CD14-positive monocyte (primary cell): ENCODE measurements around the gene TRIM25. TPM values are rescaled to one million over a fixed set of nuclear protein-coding genes. Genes with fewer than 3 reads are reported as not detected.

Source experiments
- DNase-seq, 3 donors: peaks; one replicate each; pipeline ENCODE4 v3.0.0-alpha.2; 2011 to 2022
- H2AFZ ChIP-seq: 2 replicates; pipeline ENCODE4 v1.6.0; 2012; ENCODE audit warnings: mild to moderate bottlenecking, low read depth, low read length, inconsistent platforms; ENCODE audit not compliant: insufficient read depth, poor library complexity, severe bottlenecking
- H3K27ac ChIP-seq, 2 donors: 1 replicate in 1 of 2; 2 replicates in 1 of 2; pipeline ENCODE4 v1.5.1; 2012 to 2013; ENCODE audit warnings: low read length in 2 of 2, control low read depth in 1 of 2, inconsistent platforms in 1 of 2, low read depth in 1 of 2, mild to moderate bottlenecking in 1 of 2
- H3K27me3 ChIP-seq, 2 donors: one replicate each; pipeline versions ENCODE4 v1.6.0 to v1.6.1; 2011 to 2013; ENCODE audit warnings: low read length in 2 of 2; ENCODE audit not compliant: control insufficient read depth in 2 of 2, insufficient read depth in 2 of 2
- H3K36me3 ChIP-seq, 2 donors: replicated peaks in 1 of 2; 1 replicate in 1 of 2; 2 replicates in 1 of 2; pipeline versions ENCODE4 v1.5.1 to v1.6.1; 2012 to 2013; ENCODE audit warnings: low read length in 2 of 2, control low read depth in 1 of 2, inconsistent platforms in 1 of 2, mild to moderate bottlenecking in 1 of 2; ENCODE audit not compliant: insufficient read depth in 2 of 2, control insufficient read depth in 1 of 2
- H3K4me1 ChIP-seq, 2 donors: 1 replicate in 1 of 2; 2 replicates in 1 of 2; pipeline versions ENCODE4 v1.5.1 to v1.6.1; 2012 to 2013; ENCODE audit warnings: low read length in 2 of 2, control low read depth in 1 of 2, inconsistent platforms in 1 of 2, mild to moderate bottlenecking in 1 of 2, moderate library complexity in 1 of 2; ENCODE audit not compliant: insufficient read depth in 2 of 2, control insufficient read depth in 1 of 2
- H3K4me2 ChIP-seq: replicated peaks from 2 replicates; pipeline ENCODE3; 2012; ENCODE audit warnings: low read length, moderate library complexity, mild to moderate bottlenecking; ENCODE audit not compliant: poor library complexity, severe bottlenecking; ENCODE audit errors: extremely low read depth
- H3K4me3 ChIP-seq, 3 experiments: fragments of 200-600 bp in 1 of 3; sonication (generic) in 1 of 3; replicated peaks in 1 of 3; 1 replicate in 2 of 3; 2 replicates in 1 of 3; pipeline ENCODE4 v1.5.1; 2011 to 2013; ENCODE audit warnings: low read length in 3 of 3, mild to moderate bottlenecking in 3 of 3, control low read depth in 2 of 3, low read depth in 2 of 3, inconsistent platforms in 1 of 3, moderate library complexity in 1 of 3
- H3K79me2 ChIP-seq: 2 replicates; pipeline ENCODE4 v1.6.0; 2012; ENCODE audit warnings: mild to moderate bottlenecking, control low read depth, inconsistent platforms, low read length, moderate library complexity; ENCODE audit not compliant: insufficient read depth
- H3K9ac ChIP-seq: 2 replicates; pipeline ENCODE4 v1.6.0; 2017; ENCODE audit warnings: low read length, mild to moderate bottlenecking; ENCODE audit not compliant: insufficient read depth, poor library complexity, severe bottlenecking
- H3K9me3 ChIP-seq, 2 donors: replicated peaks in 1 of 2; 1 replicate in 1 of 2; 2 replicates in 1 of 2; pipeline versions ENCODE4 v1.5.1 to v1.6.1; 2012 to 2013; ENCODE audit warnings: low read length in 2 of 2, control low read depth in 1 of 2; ENCODE audit not compliant: control insufficient read depth in 1 of 2, insufficient read depth in 1 of 2
- H4K20me1 ChIP-seq: 2 replicates; pipeline ENCODE4 v1.6.0; 2012; ENCODE audit warnings: mild to moderate bottlenecking, low read length, control low read depth, moderate library complexity; ENCODE audit not compliant: insufficient read depth
- H3K27ac Mint-ChIP-seq, 7 donors: one replicate each; pipeline ENCODE4 v1.8.0; 2020; ENCODE audit warnings: mild to moderate bottlenecking in 7 of 7, mixed read lengths in 7 of 7, moderate library complexity in 6 of 7, inconsistent platforms in 2 of 7
- H3K27me3 Mint-ChIP-seq, 3 donors: one replicate each; pipeline ENCODE4 v1.8.0; 2021 to 2022; ENCODE audit warnings: low read depth in 3 of 3, mild to moderate bottlenecking in 3 of 3, mixed read lengths in 3 of 3, moderate library complexity in 3 of 3, inconsistent platforms in 1 of 3
- H3K36me3 Mint-ChIP-seq, 2 donors: one replicate each; pipeline ENCODE4 v1.8.0; 2020; ENCODE audit warnings: mixed read lengths in 2 of 2, inconsistent platforms in 1 of 2, mild to moderate bottlenecking in 1 of 2
- H3K4me1 Mint-ChIP-seq: one replicate; pipeline ENCODE4 v1.8.0; 2020; ENCODE audit warnings: mild to moderate bottlenecking, mixed read lengths
- H3K4me3 Mint-ChIP-seq, 2 donors: one replicate each; pipeline ENCODE4 v1.8.0; 2020; ENCODE audit warnings: mild to moderate bottlenecking in 2 of 2, mixed read lengths in 2 of 2, moderate library complexity in 1 of 2
- H3K9me3 Mint-ChIP-seq, 7 donors: one replicate each; pipeline ENCODE4 v1.8.0; 2020 to 2022; ENCODE audit warnings: mixed read lengths in 7 of 7, mild to moderate bottlenecking in 6 of 7, moderate library complexity in 6 of 7, inconsistent platforms in 2 of 7
- WGBS: methylation state at CpG from one replicate; pipeline ENCODE4 v1.1.5; 2013; ENCODE audit warnings: missing lambda C conversion rate; ENCODE audit not compliant: insufficient coverage; 5-methylcytosine and 5-hydroxymethylcytosine counted together
- intact Hi-C, 2 donors: fragments of 100-400 bp; cut with micrococcal nuclease; formaldehyde crosslinking; loops; one replicate each; pipeline versions ENCODE4 v1.15.0 to v1.15.1; 2023
- polyA plus RNA-seq, 3 donors: library from polyadenylated mRNA; depleted of rRNA in 1 of 3; unstranded in 2 of 3; stranded (reverse) in 1 of 3; fragments of 300-500 nt in 2 of 3; fragments of >200 nt in 1 of 3; fragmentation: Illumina TruSeq in 2 of 3; gene quantifications; 1 replicate in 2 of 3; 2 replicates in 1 of 3; pipeline ENCODE4 v1.2.3, GENCODE V29; 2012 to 2021
- TF ChIP-seq, protein P1 (sequence below): fragments of 200-600 bp; IDR thresholded peaks from one replicate; pipeline ENCODE4 v1.8.0; 2022; ENCODE audit warnings: antibody characterized with exemption, mild to moderate bottlenecking

Gene TRIM25
- polyA plus RNA-seq, 3 donors, result 5.4 to 98.3 (median 11.2) TPM

DNA sequence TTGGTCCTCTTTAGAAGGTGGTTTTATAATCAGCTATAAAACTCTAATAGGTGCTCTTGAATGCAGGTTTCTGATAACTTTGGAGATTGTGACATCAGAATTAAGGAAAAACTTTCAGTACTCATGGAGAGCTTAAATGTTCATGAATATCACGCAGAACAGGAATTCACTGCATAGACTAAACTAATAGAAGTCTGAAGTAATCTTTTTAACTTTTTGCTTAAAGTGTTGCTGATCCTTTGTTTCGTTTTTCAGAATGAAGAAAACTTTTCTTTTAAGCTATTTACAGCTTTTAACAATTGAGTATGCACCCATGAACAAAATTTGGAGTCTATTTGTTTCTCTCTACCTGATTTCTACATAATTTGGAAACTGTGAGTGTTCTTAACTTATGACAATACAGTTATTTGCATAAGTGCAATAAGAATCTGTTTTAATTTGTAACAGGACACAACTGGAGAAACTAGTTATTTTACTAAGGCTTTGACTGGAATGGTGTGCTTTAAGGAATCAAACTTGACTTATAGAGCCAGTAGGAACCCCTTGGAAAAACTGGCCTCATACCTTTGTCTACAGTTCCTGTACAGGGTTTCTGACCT is 17.0 kb upstream of the TRIM25 start:
- no peaks in the 10 kb centered on the region for H3K27me3 ChIP-seq
- peaks cover 8 to 18% of the 10 kb centered on the region in 2 donors for H3K36me3 ChIP-seq
- no peaks in the 10 kb centered on the region for H3K79me2 ChIP-seq
- TF ChIP-seq, protein P1, sequence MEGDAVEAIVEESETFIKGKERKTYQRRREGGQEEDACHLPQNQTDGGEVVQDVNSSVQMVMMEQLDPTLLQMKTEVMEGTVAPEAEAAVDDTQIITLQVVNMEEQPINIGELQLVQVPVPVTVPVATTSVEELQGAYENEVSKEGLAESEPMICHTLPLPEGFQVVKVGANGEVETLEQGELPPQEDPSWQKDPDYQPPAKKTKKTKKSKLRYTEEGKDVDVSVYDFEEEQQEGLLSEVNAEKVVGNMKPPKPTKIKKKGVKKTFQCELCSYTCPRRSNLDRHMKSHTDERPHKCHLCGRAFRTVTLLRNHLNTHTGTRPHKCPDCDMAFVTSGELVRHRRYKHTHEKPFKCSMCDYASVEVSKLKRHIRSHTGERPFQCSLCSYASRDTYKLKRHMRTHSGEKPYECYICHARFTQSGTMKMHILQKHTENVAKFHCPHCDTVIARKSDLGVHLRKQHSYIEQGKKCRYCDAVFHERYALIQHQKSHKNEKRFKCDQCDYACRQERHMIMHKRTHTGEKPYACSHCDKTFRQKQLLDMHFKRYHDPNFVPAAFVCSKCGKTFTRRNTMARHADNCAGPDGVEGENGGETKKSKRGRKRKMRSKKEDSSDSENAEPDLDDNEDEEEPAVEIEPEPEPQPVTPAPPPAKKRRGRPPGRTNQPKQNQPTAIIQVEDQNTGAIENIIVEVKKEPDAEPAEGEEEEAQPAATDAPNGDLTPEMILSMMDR, result no peak
- H3K4me3 ChIP-seq, result no peak overlapping the region
- Mint-ChIP-seq H3K36me3 (peaks cover 11 to 24% of the 10 kb centered on the region in 2 donors), H3K9me3 (peaks cover 2 to 32% (median 28%) of the 10 kb centered on the region in 7 donors), H3K4me3 (no peak overlapping the region), H3K27me3 (peaks cover 0 to 3% (median 0%) of the 10 kb centered on the region in 3 donors), H3K27ac (no peak overlapping the region), H3K4me1 (peaks cover 2% of the 10 kb centered on the region)
- no peaks in the 10 kb centered on the region for H4K20me1 ChIP-seq
- no peak overlapping the region for H3K4me2 ChIP-seq
- no peak overlapping the region for H3K9ac ChIP-seq
- no peak overlapping the region for H3K27ac ChIP-seq
- intact Hi-C loops, result no loop called here
- H2AFZ ChIP-seq, result no peak overlapping the region
- DNase-seq, result no peak
- no peaks in the 10 kb centered on the region for H3K4me1 ChIP-seq
- no CpG with 5 or more reads among the region's 2 CpGs for WGBS
- H3K9me3 ChIP-seq, result peaks cover 8 to 24% of the 10 kb centered on the region in 2 donors

GRCh38 chr17:56929362-56929969 is 15.6 kb upstream of the TRIM25 start:
- Histone ChIP-seq H2AFZ (no peak overlapping the region), H3K4me1 (no peaks in the 10 kb centered on the region), H3K27me3 (no peaks in the 10 kb centered on the region), H3K4me2 (no peak overlapping the region), H3K79me2 (no peaks in the 10 kb centered on the region), H3K4me3 (no peak overlapping the region), H4K20me1 (no peaks in the 10 kb centered on the region), H3K9ac (no peak overlapping the region), H3K9me3 (peaks cover 8 to 24% of the 10 kb centered on the region in 2 donors), H3K36me3 (peaks cover under 1 to 6% of the 10 kb centered on the region in 2 donors), H3K27ac (no peak overlapping the region)
- Mint-ChIP-seq H3K9me3 (peaks cover 2 to 36% (median 29%) of the 10 kb centered on the region in 7 donors), H3K4me1 (peaks cover 2% of the 10 kb centered on the region), H3K36me3 (peaks cover 8 to 19% of the 10 kb centered on the region in 2 donors), H3K27ac (no peak overlapping the region), H3K4me3 (no peak overlapping the region), H3K27me3 (peaks cover 0 to 3% (median 2%) of the 10 kb centered on the region in 3 donors)
- TF ChIP-seq, protein P1, result no peak
- intact Hi-C loops, result no loop called here
- DNase-seq, result no peak
